Stimulated activated CD8-positive, alpha-beta memory T cell treated with anti-CD3 and anti-CD28 coated beads, Interleukin-2, amount 100 ng/mL, for 48 hours (primary cell): ENCODE results near the gene HMGN3.

Experiments
- DNase-seq, 2 donors: peaks; one replicate each; pipeline ENCODE4 v3.0.0-alpha.2; 2020; ENCODE audit warnings: low read depth in 2 of 2

Gene HMGN3

DNA sequence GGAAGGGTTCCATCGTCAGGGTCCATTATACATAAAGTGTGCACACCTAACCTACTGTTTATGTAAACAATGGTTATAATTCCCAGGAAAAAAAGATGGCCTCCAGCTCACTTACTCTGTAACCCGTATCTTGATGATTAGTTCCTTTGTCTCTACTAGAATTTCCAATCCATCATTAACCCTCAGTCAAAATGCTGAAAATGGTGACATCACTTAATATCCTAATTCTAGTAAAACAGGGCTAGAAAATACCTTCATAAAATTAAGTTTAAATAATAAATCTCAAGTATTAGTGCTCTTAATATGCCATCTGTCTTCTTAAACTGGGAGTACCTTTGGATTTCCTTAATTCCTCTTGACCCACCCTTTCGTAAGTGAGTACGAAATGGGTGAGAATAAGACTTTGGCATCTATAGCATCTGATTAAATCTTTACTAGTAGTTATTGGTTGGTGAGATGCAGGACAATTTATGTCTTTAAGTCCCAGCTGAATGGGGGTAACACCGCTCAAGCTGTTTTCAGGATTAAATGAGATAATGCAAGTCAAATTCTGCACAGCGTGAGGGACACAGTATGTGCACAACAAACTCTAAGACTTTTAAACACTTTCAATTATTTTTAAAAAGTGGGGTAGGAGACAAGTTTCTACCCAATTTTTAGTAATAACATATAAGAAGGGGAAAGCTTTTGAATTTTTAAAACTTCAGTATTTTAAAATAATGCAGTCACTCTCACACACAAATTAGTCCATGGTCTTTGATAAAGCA lies 1.6 kb downstream of the HMGN3 start:
- DNase-seq = no peak

DNA sequence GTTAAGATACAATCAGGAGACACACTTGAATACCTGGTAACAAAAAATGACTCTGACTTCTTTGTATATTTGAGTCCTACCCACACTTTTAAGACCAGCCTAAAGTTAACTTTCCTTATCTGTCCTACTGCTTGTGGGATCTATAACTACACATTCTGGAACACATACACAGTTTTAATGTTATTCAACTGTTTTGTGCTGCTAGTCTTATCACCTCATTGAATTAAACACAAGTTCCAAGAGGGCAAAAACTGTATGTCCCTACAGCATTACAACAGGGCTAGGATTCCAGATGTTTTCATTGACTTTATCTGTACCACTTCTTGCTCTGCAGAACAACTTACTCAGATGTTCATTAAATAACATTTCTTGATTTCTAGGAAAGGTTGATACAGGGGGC lies 2.8 kb downstream of the HMGN3 start:
- DNase-seq = no peak

DNA sequence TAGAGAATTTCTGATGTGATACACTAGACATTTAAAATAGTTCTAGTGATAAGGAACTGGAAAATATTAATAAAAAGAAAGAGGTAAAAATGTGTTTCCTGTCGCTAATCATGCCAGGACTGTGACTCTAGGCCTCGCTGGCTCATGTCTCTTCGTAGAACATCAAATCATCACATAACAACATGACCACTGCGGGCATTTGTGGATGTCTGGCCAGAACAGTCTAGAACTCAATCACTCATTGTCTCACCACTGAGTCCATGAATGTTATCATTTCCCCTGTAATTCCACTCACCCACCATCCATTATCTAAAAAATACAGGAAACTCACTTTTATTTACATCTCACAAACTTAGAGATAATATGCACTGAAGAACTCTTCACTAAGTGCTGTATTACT lies 3.4 kb downstream of the HMGN3 start:
- DNase-seq = no peak

DNA sequence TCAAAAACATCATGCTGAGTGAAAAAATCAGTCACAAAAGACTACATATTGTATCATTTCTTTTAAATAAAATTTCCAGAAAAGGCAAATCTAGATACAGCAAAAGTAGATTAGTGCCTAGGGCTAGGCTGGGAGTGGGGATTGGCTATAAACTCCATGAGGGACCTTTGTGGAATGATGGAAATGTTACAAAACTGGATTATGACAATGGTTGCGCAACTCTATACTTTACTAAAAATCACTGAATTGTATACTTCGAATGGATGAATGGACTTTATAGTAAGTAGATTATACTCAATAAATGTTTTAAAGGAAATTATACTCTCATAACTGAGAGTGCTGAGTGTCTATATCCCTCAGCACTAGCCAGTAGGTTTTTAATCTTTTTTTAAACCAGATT lies 4.3 kb downstream of the HMGN3 start:
- no peak for DNase-seq

DNA sequence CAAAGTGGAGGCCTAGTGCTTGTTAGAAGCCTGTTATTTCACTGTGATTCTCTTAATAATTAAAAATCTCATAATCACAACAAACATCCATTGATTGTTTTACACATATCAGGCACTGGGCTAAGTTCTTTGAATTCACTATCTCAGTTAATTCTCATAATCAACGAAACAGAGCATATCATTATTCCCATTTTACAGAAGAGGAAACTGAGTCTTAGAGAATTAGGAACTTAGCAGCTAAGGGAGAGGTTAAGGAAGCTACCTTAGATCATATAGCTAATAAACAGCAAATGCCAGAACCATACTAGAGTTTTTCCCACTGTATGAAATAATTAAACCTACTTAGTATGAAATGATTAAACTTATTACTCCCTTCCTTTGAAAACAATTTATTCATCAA lies 7.0 kb downstream of the HMGN3 start:
- DNase-seq = no peak

DNA sequence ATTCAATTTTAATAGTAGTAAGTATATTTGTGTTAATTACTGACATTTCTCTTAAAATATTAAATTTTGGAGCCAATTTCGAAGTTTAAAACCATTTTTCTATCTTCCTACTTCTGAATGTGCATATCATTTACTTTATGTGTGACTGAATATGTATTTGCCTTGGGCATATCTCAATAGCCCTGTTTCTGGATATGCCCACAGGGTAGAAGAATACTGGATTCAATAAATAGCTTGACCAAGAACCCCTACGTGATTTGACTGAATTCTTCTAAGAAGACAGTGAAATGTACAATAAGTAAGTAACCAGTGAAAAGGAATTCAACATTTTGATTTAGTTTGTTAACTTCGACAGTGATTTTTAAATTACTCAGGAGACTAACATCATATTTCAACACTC lies 7.8 kb downstream of the HMGN3 start:
- no peak for DNase-seq

DNA sequence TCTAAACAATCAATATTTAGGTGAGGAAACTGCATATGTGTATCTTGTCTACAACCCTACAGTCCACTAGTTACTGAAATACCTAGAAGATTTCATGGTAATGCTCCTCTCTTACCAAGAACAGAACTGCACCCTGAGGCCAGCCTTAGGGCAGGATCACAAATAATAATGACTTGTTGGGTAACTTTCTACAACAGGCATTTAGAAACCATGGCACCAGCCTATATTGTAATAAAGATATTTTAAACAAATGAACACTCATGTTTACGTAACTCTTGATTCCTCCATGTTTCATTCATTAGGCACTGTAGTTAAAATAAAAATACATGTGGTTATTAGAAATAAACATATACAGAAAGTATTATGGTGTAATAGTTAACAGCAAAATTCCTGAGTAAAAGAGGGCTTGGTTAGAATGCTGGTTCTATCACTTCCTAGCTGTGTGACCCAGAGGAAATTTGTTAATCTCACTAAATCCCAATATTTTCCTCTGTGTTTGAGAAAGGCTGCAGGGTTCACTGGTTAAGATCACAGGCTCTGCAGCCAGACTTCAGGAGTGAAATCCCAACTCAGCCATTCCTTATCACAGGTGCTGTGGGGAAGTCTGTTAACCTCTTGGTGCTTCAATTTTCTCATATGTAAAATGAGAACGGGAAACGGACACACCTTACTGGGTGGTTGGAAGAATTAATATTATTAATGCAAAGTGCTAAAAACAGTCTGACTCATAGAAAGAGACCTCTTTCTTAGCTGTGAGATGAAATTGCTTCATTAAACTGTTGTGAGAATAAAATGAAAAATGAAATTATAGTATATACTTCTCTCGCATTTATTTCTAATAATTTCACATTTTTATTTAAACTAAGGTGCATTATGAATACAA lies 8.5 kb downstream of the HMGN3 start:
- no peak for DNase-seq

DNA sequence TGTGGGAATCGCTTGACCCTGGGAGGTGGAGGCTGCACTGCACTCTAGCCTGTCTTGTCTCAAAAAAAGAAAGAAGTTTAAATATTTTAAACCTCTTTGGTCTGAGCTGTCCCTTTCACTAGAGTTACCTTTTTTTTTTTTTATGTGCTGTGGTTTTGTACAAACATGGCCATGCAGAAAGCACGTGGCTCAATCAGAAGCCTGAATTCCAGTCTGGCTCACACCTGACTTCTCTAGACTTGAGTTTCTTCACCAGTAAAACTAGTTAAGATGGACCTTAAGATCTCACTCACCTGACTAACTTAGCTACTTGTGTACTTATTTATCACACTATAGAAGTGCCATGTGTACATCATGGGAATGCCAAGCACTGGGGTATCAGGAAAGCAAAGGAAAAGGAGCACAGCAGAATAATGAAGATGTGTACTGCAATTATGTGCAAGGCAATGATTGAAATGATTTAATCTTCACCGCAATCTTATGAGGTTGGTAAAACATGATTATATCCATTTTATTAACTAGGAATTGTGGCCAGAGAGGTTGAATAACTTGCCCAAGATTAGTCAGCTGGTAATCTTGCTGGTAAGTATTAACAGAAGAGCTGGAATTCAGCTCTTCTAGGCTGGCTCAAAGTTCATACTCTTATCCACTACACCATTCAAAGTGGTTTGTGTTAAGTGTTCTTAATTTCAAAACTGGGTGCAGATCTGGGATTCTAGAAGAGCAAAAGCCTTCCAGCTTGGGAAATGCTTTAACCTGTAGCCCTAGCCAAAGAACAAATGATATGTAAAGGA lies 10.7 kb downstream of the HMGN3 start:
- no peak for DNase-seq

DNA sequence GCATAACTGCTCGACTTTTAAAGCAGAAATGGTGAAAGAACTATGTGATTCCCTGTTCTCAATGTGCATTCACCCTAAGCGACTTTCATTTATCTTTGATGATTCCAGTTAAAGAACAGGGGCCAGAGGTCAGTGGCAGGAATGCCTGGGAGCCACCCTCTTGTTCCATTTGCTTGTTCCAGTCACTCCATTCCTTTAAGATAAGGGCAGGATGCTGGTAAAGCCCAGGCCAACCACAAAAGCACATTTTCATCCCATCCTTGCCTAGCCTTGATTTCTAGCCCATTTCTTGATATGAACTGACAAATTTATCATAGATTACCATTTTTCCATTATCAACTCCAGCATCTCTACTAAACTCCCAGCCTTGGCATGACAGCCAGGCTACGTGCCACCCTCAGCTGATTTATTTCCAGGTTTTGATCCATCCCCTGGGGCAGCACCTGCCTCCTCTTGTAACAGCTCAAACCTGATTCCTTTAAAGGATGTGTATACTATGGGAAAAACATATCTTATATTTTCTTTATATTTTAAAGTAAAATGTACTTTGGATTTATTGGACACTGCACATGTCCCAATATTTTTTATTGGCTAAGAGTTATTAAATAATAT lies 19.2 kb downstream of the HMGN3 start:
- no peak for DNase-seq

DNA sequence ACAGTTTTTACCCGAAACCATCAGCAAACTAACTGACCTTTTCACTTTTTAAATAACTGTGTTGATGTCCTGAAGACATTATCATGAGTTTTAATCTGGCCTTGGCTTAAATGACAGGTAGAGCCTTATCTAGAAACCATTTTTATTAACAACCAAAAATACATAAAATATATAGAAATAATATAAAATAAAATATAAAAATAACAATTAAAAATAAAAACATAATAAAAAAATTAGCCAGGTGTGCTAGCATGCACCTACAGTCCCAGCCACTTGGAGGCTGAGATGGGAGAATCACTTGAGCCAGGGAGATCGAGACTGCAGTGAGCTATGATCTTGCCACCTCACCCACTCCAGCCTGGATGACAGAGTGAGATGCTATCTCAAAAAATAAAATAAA lies 21.6 kb downstream of the HMGN3 start:
- no peak for DNase-seq

DNA sequence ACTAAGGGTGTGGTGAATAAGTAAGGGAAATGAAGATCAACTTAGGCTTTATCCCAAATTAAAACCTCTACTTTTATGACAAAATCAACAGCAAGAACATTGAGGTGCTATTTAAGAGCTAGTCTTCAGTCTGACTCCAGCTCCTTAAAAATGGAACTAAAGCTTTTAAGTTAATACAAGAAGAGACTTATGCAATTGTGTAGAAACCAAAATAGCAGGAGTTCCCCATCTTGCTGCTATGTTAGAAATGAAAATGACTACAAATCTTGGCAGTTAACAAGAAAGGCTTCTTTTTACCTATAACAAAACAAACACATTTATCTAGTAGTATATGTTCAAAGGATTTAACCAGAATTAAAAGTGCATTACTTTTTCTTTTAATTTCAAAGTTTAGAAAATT lies 25.7 kb downstream of the HMGN3 start:
- DNase-seq = no peak

DNA sequence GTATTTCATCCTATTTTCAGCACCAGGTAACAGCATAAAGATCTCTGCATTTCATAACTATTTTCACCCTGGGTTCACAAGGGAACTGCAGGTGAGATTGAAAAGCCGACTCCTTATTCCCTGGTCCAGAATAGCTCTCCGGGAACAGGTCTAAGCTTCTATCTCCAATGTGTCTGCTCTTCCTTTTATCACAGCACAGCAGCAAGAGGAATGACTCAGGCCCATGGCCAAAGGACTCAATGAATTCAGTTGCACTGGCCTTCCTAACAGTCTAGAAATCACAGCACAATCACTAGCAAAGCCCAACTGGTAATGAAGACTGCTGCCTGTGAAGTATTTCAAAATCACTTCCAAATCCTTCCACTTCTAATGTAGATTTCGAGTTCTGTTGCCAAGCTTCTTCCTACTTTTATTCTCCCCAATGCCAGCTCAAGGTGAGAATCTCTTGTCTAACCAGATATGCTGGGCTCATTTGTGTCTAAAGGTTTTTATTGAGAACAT lies 30.7 kb downstream of the HMGN3 start:
- DNase-seq = no peak

DNA sequence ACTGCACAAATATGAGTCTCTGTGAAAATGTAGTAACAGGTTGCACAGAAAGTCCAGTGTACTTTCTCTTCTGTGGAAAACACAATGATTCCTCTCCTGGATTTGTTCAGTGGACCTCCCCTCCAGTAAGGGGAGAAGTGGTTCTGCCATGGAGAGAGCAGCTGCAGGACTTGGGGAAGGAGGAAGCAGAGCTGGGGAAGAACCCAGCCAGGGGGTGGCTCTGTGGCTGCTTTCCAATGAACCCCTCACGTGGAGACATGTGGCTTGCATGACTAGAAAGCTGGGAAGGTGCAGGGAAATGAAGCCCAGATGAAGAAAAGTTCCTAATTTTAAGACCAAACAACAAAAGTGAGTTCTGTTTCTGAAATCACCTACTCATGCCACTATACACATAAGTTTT lies 31.9 kb downstream of the HMGN3 start:
- DNase-seq = no peak

DNA sequence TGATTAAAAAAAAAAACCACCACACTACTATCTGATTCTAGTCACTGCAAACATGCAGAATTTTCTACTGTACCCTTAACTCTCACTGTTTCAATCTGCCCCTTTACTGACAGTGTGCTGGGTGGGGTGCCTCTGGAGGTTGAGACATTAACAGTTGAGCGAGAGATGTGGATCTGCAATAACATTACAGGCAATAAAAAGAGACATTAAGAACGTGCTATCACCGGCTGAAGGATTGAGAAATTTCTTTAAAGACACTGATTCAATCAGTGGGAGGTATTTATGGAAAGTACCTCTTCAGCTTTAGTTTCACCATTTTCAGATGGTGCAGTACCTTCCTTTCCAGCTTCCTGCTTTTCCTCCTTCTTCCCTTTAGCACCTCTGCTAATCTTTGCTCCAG lies 32.5 kb downstream of the HMGN3 start:
- DNase-seq = no peak

DNA sequence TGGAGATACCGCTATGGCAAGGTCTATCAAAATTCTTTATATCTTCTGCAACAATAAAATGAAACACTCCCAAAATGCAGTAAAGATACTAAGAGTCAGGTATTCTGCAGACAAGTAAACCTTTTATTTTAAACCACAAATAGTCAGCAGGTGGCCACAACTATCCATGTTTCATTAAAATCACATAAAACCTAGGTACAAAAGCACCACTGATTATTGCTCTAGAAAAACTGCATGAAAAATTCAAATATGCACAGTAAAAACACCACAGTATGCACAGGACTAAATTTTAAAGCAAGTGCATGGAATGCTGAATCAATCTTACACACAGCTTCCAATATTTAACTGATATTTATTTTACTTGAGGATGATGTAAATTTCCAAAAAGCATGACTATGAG lies 33.3 kb downstream of the HMGN3 start:
- DNase-seq = no peak

DNA sequence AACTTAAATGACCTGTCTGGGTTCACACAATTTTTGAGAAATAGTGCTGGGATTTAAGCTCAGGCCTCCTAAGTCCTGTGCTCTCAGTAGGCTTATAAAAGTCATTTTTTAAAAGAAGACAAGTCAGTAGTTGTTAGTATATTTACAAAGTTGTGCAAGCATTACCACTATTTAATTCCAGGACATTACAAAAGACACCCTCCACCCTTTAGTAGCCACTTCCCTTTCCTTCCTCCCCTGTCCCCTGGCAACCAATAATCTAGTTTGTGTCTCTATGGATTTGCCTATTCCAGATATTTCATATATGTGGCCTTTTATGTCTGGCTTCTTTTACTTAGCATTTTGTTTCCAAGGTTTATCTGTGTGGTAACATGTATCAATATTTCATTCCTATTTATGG lies 37.6 kb downstream of the HMGN3 start:
- no peak for DNase-seq

DNA sequence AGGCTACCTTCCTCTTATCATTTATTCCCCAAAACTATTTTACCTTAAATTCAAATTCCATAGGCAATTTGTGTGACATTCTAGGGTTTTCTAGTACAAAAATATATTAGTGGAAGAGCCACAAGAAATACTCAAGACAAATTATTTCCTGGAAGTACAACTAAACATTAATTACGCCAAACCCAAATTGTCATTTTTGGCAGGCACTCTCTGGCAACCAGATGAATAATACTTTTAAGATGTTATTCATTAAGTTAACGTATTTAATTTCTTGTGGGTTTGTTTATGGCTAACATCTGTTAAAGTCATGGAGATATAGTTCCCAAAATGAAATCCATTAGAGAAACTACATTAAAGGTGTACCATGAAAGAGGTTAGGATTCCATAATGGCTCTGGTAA lies 40.5 kb downstream of the HMGN3 start:
- no peak for DNase-seq

DNA sequence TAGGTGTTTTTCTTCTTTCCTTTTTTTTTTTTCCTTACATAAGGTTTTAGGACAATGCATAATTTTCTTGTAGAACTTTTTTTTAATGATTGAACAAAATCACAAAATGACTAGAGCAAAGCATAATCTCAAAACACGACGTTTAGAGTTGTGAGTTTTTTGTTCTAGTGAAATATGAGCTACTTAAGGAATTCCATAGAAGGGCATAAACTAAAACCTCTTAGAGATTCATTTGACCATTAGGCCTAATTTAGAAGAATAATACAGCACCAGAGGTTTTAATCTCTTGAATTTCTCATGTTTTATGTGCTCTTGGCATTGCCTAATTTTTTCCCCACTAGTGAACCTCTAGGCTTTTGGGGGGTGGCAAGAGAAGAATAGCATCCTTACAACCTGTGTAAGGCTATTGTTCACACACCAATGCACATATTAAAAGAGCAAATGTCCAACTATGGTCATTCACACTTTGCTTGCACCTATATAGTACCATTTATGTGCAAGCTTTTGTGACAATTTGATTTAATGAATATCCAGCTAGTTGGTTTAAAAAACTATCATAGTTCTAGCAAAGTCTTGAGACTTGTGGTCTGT lies 44.6 kb downstream of the HMGN3 start:
- no peak for DNase-seq

DNA sequence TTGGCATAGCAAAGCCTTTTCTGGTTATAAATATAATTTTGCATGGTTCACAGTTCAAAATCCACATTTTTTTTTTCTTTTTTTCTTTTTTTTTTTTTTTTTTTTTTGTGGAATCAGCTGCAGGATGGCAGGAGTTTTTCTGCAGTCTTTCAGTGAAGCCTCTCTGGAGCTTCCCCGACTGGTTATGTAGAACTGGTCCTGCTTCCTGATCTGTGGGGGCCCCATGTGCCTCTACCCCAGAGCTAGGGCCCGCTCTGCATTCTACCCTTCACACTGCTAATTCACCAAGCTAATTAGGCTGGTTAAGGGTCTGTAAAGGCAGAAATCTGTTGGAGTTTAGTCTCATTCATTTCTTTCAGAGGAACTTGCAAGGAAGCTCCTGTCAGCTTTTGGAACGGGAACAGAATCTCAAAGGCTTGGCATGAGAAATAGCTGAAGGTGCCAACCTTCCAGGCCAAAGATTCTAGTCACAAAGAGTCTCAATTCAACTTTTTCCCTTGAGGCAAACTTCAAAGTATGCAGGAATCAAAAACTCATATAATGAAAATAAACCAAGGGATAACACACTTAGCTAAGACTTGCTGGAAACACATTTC lies 45.5 kb downstream of the HMGN3 start:
- DNase-seq = no peak

DNA sequence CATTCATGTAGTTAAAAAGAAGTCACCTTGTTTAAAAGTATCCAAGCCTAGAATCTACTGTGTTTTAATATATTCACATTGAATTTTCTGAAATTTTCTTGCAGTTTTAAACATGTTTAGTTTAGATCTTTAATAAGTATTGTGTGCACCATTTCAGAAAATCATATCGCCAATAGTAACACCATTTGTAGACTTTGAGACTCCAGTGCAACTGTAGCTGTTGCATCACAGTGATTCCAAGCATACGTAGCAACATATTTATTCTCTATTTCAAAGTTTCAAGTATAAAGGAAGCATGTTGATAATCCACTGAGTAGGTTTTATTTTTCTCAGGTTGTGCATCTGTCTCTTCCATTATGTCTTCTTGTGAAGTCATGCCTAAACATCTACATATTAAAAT lies 46.4 kb downstream of the HMGN3 start:
- DNase-seq = no peak

DNA sequence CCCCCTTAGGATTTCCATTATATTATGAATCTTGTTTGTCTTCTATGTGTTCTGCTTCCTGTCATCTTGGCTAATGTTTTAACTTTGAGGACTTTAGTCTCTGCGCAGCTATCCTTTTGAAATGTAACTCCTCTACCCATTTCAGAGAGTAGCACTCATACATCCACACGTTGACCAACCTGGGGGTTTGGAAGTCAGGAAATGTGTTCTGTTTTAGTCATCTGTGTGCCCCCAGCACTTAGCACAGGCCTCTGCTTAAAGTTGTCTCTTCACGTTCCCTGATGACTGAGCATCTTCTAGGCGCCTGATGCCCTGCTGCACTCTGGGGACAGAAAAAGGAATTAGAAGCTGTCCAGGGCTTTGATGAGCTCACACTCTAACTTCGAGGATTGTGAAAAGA lies 47.9 kb downstream of the HMGN3 start:
- DNase-seq = no peak
